ENCODE measurements around the gene MPG. TPM values are rescaled to one million over a fixed set of nuclear protein-coding genes. Genes with fewer than 3 reads are reported as not detected.
"Not testable (repeated sequence)": the region's sequence is repeated elsewhere in the genome, so short reads cannot be mapped to it uniquely, and the experiment has no call there.

MPG gene
- total RNA-seq, 2 donors from 2014 or later, result 42.2 to 45.6 TPM

DNA sequence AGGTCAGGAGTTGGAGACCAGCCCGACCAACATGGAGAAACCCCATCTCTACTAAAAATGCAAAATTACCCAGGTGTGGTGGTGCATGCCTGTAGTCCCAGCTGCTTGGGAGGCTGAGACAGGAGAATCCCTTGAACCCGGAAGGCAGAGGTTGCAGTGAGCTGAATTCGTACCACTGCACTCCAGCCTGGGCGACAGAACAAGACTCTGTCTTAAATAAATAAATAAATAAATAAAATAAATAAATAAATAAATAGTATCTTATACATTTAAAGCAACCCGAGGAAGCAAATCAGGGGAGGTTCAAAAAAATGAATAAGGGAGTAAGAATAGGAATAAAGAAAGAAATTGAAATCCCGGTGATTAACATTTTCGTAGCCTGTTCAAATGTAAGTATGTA, 31.5 kb upstream of the MPG start:
- DNase-seq (ENCODE audit: low spot score), result not testable (repeated sequence)

DNA sequence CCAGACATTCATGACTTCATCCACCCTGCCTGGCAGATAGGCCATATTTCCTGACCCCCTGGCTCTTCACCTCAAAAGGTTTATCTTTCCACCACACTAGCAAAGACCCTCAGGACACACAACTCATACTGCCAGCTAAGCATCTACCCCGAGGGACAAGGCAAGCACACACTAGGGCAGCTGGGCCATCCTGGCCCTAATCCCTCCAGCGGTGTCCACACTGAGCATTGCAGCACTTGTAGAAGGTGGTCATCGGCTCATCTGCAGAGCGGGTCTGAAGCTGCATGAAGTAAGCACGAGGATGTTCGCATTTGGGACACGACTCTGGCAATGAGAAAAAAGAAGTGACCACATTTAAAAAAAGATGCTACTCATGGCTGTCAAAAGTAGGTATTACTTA, 30.8 kb upstream of the MPG start:
- no peak for DNase-seq (ENCODE audit: low spot score)

More for the DNA sequence above, 31.5 kb upstream of the MPG start:
- intact Hi-C loops (cut with DNase I), result not testable (repeated sequence)

DNA sequence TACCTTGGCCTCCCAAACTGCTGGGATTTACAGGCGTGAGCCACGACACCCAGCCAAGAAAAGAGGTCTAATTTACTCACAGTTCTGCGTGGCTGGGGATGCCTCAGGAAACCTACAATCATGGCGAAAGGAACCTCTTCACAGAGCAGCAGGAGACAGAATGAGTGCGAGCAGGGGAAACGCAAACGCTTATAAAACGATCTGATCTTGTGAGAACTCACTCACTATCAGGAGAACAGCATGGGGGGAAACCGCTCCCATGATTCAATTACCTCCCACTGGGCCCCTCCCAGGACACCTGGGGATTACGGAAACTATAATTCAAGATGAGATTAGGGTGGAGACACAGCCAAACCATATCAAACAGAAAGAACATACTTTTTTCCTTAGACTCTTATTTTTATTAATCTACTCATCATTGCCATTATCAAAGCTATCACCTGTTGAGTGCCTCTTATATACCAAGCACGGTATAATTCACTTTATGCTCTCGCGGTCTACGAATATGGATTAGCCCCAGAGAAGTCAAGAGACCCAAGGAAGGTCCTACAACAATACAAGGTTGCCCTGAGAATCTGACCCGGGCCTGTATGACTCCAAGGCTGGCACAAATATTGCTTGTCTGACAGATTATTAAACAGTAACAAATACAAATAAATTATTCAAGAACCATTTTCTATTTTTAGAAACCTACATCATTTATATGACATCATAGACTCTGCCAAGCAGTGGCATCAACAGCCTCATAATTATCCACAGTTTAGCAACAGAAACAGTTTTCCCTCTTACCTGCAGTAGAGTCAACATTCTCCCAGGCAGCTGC, 27.0 kb upstream of the MPG start:
- peak; percentile 63 for DNase-seq (ENCODE audit: low spot score)

More for the DNA sequence above, 30.8 kb upstream of the MPG start:
- intact Hi-C loops (cut with DNase I), result no loop called here

DNA sequence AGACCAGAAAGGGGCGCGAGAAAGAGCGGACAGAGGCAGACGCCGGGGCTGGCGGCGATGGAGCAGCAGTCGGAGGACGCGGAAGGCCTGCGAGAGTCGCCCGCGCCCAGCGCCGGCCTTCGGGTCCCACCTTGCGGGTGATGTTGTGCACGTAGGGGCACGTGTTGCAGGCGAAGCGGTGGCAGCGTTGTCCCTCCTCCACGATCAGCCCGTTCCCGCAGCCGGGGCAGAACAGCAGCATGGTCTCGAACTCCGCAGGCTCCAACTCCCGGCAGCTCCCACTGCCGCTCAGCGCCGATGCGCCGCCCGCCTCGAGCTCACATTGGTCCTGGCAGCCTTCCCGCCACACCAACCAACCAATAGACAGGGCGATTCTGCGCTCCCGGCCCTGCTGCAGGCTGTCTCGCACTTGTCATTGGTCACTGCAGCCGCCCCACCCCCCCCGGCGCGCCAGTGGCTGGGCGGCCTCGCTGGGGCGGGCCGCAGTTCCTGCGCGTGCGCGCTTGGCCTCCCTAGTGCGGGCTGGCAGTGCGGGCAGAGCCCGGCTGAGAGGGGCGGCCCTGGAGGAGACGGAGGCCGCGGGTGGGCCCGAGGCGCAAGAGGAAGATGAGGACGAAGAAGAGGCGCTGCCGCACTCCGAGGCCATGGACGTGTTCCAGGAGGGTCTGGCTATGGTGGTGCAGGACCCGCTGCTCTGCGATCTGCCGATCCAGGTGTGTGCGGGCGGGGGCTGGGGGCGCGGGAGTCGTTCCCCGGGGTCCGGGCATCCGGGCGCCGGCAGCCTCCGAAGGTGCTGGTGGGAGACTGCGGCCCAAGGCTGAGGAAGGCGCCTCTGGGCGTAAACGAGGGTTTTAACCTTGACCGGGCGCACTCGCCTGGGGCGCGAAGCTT, 24.4 kb upstream of the MPG start, which contains the start of the genes POLR3K and SNRNP25:
POLR3K (minus strand) TSS at position 263 of the 891 bp plus-strand sequence; CDS start at position 241, 22 bp downstream.
SNRNP25 (plus strand) TSS at position 483 of the 891 bp plus-strand sequence; CDS start at position 672, 189 bp downstream.
- DNase-seq (ENCODE audit: low spot score), result peak; percentile 100

More for the DNA sequence above, 27.0 kb upstream of the MPG start:
- intact Hi-C loops (cut with DNase I), result no loop called here

DNA sequence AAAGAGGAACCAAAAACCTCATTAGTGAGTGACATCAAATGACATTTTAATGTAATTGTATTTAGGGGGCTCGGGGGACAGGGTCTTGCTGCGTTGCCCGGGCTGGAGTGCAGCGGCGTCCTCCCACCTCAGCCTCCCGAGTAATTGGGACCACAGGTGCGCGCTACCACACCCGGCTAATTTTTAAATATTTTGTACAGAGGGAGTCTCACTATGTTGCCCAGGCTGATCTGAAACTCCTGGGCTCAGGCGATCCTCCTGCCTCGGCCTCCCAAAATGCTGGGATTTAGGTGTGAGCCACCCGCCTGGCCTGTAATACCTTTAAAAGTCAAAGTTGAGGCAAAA, 23.8 kb upstream of the MPG start:
- peak; percentile 62 for DNase-seq (ENCODE audit: low spot score)
- intact Hi-C loops (cut with DNase I), result no loop called here

More for the DNA sequence above, 24.4 kb upstream of the MPG start, which contains the start of the genes POLR3K and SNRNP25:
- intact Hi-C loops (cut with DNase I), result no loop called here

DNA sequence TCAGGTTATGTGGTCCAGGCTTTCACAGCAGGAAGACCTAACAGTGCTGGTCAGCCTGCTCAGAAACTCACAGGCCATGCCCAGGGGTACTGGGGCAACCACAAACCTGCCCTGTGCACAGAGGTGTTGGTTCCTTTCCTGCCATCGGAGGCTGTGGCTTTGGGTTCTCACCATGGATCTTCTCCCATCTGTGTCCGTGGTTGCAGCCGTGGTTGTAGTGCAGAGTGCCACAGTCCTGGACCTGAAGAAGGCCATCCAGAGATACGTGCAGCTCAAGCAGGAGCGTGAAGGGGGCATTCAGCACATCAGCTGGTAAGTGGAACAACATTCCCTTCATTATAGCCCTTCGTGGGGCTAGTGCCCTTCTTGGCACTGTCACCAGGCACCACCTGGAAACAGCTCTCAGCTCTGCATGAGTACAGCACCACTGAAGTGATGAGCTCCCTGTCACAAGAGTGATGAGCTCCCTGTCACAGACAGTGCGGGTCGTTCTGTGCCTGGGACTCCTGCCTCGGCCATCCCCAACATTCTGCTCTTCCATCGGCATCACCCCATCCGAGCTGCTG, 22.4 kb upstream of the MPG start:
- intact Hi-C loops (cut with DNase I), result no loop called here
- DNase-seq (ENCODE audit: low spot score), result peak; percentile 63

DNA sequence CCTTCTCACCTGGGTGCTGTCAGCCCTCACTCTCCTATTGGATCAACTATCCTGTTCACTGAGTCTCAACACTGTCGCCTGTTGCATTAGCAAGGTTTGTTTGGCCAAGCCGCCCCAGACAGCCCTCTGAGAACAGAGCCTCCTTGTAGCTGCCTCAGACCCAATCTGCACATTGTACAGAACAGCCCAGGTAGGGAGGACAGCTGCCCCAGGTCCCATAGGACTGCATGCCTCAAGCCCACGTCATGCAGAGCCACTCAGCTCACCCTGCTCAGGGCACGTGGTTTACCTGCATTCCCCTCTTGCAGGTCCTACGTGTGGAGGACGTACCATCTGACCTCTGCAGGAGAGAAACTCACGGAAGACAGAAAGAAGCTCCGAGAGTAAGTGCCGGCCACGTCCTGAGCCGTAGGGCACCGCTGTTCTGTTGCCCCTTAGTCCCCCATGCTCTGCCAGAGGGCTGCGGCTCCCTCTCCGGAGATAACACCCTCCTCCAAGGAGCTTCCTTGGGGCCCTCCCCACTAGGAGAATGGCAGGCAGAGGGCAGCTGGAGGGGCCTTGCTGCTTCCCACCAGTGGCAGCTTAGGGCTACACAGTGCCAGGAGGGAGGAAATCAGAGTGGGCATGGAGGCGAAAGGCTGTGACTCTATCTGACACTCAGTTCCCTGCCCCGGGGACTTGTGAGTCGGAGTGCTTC, 21.6 kb upstream of the MPG start:
- no peak for DNase-seq (ENCODE audit: low spot score)
- intact Hi-C loops (cut with DNase I), result no loop called here

DNA sequence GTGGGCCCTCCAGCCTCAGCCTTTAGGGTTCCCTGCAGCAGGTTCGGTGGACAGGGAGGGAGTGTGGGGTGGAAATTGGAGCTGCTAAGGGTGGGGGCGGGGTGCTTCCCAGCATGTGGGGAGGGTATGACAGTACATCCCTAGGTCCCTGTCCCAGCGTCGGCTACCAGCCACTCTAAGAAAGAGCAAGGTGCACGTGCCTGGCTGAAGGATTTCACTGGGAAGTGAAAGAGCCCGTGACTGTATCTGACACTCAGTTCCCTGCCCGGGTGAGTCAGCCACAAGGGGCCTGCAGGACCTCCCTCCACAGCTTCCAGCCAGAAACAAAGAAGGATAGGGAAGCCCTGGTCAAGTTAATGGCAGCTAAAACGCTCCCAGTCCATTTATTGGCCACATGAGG, 20.3 kb upstream of the MPG start:
- DNase-seq (ENCODE audit: low spot score), result no peak
- intact Hi-C loops (cut with DNase I), result no loop called here

DNA sequence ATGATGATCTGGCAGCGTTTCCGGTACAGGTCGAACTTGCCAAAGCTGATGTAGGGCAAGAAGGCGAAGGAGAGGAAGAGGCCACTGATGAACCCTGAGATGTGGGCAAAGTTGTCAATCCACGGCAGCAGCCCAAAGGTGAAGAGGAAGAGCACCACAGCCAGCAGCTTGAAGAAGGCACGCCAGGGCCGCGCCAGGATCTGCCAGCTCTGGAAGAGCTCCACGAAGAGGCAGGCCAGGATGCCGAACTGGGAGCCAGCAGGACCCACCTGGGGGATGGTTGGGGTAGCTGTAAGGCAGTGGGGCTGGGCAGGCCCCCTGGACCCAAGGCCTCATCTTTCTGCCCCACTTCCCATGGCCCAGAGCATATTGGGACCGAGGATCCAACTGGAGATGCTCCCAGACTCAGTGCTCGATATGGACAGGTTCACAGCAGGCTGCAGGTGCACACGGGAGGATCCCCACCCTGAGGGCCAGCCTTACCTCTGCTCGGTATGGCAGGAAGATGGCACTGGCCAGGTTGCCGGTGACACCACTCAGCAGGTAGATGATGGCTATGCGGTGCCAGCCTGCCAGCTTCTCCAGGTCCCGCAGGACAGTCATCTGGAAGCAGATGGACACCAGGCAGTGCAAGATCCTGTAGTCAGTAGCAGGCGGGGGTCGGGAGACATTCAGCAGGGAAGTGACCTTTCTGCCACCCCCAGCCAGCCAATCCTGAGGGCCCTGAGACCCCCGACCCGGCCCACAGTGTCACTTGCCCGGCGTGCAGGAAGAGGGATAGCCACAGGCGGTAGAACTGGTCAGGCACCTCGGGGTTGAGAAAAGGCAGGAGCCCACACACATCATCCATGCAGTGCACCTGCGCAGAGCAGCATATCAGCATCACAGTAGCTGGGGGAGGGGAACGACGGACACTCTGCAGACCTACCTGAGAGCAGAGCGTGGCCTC, 19.3 kb upstream of the MPG start:
- intact Hi-C loops (cut with DNase I), result no loop called here
- no peak for DNase-seq (ENCODE audit: low spot score)

DNA sequence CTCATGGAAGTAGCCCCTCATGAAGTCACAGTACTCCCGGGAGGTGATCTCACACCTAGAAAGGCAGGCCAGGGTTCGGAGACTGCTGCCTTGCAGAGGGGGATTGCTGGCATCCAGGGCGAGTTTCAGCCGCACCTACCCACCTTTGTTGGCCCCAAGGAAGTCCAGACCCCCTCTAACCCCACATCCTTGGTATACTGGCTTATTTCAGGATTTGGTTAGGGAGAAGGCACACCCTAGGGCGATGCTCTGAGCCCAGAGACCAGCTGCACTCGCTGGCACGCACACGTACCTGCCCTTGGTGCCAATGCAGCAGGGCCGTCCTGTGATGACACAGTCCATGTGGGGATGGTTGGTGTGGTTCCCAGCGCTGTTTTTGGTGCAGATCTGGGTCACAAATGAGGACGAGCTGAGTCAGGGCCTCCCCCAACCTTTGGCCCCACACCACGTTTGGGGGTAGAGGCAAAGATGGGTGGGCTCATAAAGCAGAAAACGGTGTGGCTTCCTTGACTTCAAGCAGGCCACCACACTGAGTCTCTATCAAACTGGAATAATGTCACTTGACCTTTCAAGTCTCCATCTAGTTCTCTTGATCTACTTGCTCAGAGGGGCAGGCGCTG, 18.5 kb upstream of the MPG start:
- no peak for DNase-seq (ENCODE audit: low spot score)
- intact Hi-C loops (cut with DNase I), result no loop called here

DNA sequence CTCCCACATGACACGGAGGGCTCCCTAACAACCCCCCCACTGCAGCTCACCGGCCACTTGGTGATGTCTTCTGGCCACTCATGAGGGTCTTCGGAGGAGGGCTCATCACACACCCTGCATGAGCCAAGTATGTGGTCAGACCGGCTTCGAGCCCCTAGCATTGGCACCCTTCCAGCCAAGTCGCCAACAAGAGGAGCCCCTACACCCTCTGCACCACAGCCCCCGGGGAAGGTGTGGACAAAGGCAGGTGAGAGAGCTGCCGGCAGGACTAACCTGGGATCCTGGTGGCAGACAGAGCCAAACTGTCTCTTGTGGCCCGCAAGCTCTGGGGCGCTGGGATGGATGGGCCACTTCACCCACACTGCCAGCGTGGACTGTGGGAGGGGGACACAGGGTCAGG, 17.9 kb upstream of the MPG start:
- DNase-seq (ENCODE audit: low spot score), result no peak
- intact Hi-C loops (cut with DNase I), result no loop called here

DNA sequence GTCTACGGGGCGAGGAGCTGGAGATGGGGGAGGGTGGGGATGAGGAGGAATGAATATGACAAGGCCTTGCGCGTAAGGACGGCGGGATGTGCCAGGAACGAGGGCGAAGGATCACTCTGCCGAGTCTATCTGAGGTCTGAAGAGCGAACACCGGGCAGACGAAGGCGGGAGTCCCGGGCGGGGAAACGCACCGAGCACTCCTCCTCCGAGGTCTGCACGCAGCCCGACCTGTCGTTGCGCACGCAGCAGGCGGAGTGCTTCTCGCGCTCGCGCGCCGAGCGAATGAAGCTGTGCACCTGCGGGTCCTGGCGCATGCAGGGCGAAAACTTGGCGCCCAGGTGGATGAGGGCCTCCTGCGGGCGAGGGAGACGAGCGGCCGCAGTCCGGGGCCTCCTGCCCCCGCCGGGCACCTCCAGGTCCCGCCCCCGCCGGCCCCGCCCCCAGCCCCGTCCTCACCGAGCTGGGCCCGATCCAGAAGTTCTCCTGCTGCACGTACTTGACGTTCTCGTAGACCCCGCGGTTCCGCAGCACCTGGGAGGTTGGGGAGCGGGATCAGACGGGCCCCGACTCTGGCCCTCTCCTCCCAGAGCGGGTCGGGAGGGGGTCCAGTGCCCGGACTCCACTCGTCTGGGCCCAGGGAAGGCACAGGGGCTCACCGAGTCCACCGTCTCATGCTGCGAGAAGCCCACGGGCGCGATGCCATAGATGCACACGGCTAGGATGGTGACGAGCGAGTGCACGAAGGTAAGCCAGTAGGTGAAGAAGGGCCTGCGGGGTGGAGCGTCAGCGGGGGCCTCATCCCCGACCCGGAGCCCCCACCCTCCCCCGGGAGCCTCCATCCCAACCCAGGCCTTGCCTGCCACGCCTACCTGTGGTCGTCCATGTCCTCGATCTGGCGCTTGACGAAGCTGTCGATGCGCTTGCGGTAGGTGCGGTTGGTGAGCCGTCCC, 16.8 kb upstream of the MPG start:
- intact Hi-C loops (cut with DNase I), result no loop called here
- no peak for DNase-seq (ENCODE audit: low spot score)

DNA sequence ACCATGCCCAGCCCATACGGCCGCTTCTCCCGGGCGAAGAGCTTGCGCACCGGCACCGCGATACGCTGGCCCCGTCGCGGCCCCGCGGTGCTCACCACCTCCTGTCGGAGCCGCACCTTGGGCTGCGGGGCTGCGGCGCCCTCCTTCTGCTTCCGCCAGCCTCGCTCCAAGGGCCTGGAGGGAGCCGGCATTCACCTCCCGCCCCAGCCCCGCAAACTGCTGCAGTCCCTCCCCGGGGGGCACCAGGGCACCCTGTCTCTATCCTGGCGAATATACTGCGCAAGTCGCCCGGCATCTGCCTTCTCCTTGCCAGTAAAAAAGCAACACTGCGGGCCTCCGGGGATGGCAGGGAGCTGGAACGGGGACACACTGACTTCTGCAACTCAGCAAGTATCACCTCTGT, 16.1 kb upstream of the MPG start:
- no peak for DNase-seq (ENCODE audit: low spot score)

DNA sequence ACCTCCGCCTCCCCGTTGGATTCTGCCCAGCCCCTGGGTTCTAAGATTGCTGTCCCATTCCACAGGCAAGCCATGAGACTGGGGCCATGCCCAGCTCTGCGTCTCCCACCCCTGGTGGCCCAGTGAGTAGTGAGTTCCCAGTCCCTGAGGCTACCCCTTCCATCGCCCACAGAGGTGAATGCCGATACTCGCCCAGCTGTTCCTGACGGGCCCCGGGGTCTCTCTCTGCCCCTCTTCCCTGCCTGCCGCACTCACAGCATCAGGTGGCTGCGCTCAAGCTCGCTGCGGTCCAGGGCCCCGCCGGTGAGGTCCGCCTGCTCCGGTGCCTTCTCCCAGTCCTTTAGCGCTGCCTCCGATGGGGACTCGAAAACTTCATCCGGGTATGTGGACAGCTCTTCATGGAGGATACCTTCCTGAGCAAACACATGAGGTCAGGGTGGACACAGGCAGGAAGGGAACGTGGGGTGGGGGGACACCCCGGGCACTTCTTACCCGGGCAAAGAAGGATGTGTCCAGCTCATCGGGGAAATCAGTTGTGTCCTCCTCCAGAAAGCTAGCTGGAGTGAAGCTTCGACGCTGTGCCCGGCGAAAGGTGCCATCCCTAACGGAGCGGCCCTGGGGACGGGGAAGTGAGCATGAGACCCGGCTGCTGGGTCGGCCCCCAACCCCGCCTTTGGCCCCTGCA, 15.6 kb upstream of the MPG start:
- no peak for DNase-seq (ENCODE audit: low spot score)
- intact Hi-C loops (cut with DNase I), result no loop called here

More for the DNA sequence above, 16.1 kb upstream of the MPG start:
- intact Hi-C loops (cut with DNase I), result no loop called here

DNA sequence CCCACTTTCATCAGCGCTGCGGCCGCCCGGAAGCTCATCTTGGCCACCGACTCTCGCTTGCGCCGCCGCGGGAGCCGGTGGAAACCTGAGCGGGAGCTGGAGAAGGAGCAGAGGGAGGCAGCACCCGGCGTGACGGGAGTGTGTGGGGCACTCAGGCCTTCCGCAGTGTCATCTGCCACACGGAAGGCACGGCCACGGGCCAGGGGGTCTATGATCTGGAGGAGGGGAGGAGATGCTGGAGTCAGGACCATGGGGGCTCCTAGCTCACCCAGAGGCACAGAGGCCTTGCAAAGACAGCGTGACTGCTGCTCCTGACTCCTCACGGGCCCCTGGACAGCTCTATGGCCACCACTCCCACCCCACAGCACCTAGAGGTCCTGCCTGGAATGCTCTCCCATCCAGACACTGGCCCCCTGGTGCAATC, 15.0 kb upstream of the MPG start:
- no peak for DNase-seq (ENCODE audit: low spot score)
- intact Hi-C loops (cut with DNase I), result loop anchor here in 1 of 2 donors (1.0 kb wide), 1 partner anchor 27 kb away; no protein-coding TSS in a partner anchor

DNA sequence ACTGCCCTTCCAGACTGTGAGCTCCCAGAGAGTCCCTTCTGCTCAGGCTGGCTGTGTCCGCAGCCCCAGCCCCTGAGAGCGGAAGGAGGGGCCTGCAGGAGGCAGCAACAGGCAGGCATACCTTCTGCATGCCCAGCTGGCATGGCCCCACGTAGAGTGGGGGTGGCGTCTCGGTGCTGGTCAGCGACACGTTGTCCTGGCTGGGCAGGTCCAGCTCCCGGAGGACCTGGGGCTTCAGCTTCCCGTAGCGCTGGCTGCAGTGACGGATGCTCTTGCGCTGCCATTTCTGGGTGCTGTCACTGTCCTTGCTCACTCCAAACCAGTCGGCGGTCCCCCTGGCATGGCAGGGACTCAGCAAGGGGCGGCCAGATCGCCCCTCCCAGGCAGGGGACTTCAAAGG, 14.6 kb upstream of the MPG start:
- intact Hi-C loops (cut with DNase I), result loop anchor here in 1 of 2 donors (1.0 kb wide), 1 partner anchor 27 kb away; no protein-coding TSS in a partner anchor
- DNase-seq (ENCODE audit: low spot score), result no peak

Data from posterior vena cava (tissue), 2 donors.